NCI-H524 (cell line): ENCODE data around the gene ARHGAP42.
A peak's percentile ranks its signal among the peaks of the same experiment; 100 is the strongest.
"Not testable (repeated sequence)": the region's sequence is repeated elsewhere in the genome, so short reads cannot be mapped to it uniquely, and the experiment has no call there.

Experiments
- DNase-seq, 2 experiments: peaks; one replicate each; lab custom pipeline; 2025; lab: John Stamatoyannopoulos, UW

Gene ARHGAP42

GRCh38 chr11:100687054-100687629 is at the start of gene ARHGAP42:
ARHGAP42 (plus strand) TSS chr11:100687288; CDS start chr11:100687679, 391 bp downstream.
- DNase-seq = peak; percentile 3 to 40

- peak; percentile 84 to 95 for DNase-seq
Measured at GRCh38 chr11:100637706-100638105, 49.4 kb upstream of the ARHGAP42 start.

- DNase-seq = no peak
Measured at GRCh38 chr11:100638648-100639047, 48.4 kb upstream of the ARHGAP42 start.

GRCh38 chr11:100639140-100639539 is 47.9 kb upstream of the ARHGAP42 start:
- no peak for DNase-seq

GRCh38 chr11:100640071-100640470 is 47.0 kb upstream of the ARHGAP42 start:
- no peak for DNase-seq

GRCh38 chr11:100640646-100641045 is 46.4 kb upstream of the ARHGAP42 start:
- peak in 1 of 2 experiments; percentile 48 for DNase-seq

GRCh38 chr11:100641456-100641855 is 45.6 kb upstream of the ARHGAP42 start:
- no peak for DNase-seq

- DNase-seq = no peak
Measured at GRCh38 chr11:100646545-100646944, 40.5 kb upstream of the ARHGAP42 start.

- no peak for DNase-seq
Measured at GRCh38 chr11:100647861-100648260, 39.2 kb upstream of the ARHGAP42 start.

GRCh38 chr11:100663583-100663982 is 23.5 kb upstream of the ARHGAP42 start:
- DNase-seq = no peak

GRCh38 chr11:100663996-100664395 is 23.1 kb upstream of the ARHGAP42 start:
- no peak for DNase-seq

GRCh38 chr11:100666816-100667215 is 20.3 kb upstream of the ARHGAP42 start:
- not testable (repeated sequence) for DNase-seq

GRCh38 chr11:100667449-100667848 is 19.6 kb upstream of the ARHGAP42 start:
- DNase-seq = no peak

GRCh38 chr11:100670140-100670539 is 16.9 kb upstream of the ARHGAP42 start:
- no peak for DNase-seq

GRCh38 chr11:100671471-100671870 is 15.6 kb upstream of the ARHGAP42 start:
- no peak for DNase-seq

GRCh38 chr11:100672498-100673033 is 14.5 kb upstream of the ARHGAP42 start:
- no peak for DNase-seq

GRCh38 chr11:100673063-100673462 is 14.0 kb upstream of the ARHGAP42 start:
- DNase-seq = no peak

- DNase-seq = no peak
Measured at GRCh38 chr11:100674212-100674611, 12.9 kb upstream of the ARHGAP42 start.

- DNase-seq = peak in 1 of 2 experiments; percentile 33
Measured at GRCh38 chr11:100675115-100675650, 11.9 kb upstream of the ARHGAP42 start.

GRCh38 chr11:100676901-100677300 is 10.2 kb upstream of the ARHGAP42 start:
- no peak for DNase-seq

- DNase-seq = no peak
Measured at GRCh38 chr11:100677796-100678195, 9.3 kb upstream of the ARHGAP42 start.

- DNase-seq = no peak
Measured at GRCh38 chr11:100680070-100680469, 7.0 kb upstream of the ARHGAP42 start.

- DNase-seq = no peak
Measured at GRCh38 chr11:100681064-100681502, 6.0 kb upstream of the ARHGAP42 start.
